GM23338 (cell line): ENCODE results near the gene ATL3. TPM values are rescaled to one million over a fixed set of nuclear protein-coding genes. Genes with fewer than 3 reads are reported as not detected.

Experiments used
- ATAC-seq: fragments of 200-7000 bp; cut with Tn5 transposase; 3 replicates; pipeline ENCODE4 v1.9.1; 2020
- DNase-seq: peaks from one replicate; pipeline ENCODE4 v3.0.0-alpha.2; 2015; ENCODE audit warnings: low spot score
- H2AFZ ChIP-seq: fragments of 200-600 bp; sonication (generic); 2 replicates; pipeline ENCODE4 v1.8.0; 2016; ENCODE audit warnings: antibody characterized with exemption, mild to moderate bottlenecking, moderate library complexity
- H3F3A ChIP-seq: fragments of 200-600 bp; sonication (generic); replicated peaks from 2 replicates; pipeline ENCODE4 v1.8.0; 2017; ENCODE audit warnings: antibody characterized with exemption, mixed run types, low read depth
- H3K27ac ChIP-seq: fragments of 200-600 bp; sonication (generic); 2 replicates; pipeline ENCODE4 v1.6.1; 2016; ENCODE audit warnings: low read depth
- H3K27me3 ChIP-seq: fragments of 200-600 bp; sonication (generic); 2 replicates; pipeline ENCODE4 v1.8.0; 2016; ENCODE audit warnings: mild to moderate bottlenecking, mixed run types, moderate library complexity; ENCODE audit not compliant: insufficient read depth
- H3K36me3 ChIP-seq: fragments of 200-600 bp; sonication (generic); 2 replicates; pipeline ENCODE4 v1.8.0; 2016; ENCODE audit warnings: mild to moderate bottlenecking; ENCODE audit not compliant: insufficient read depth
- H3K4me1 ChIP-seq: fragments of 200-600 bp; sonication (generic); 2 replicates; pipeline ENCODE4 v1.8.0; 2016; ENCODE audit warnings: mild to moderate bottlenecking, moderate library complexity; ENCODE audit not compliant: insufficient read depth
- H3K4me2 ChIP-seq: fragments of 200-600 bp; sonication (generic); 2 replicates; pipeline ENCODE4 v1.7.1; 2017; ENCODE audit warnings: mixed run types
- H3K4me3 ChIP-seq: fragments of 200-600 bp; sonication (generic); 2 replicates; pipeline ENCODE4 v1.6.1; 2016; ENCODE audit warnings: mixed run types
- H3K79me2 ChIP-seq: fragments of 200-600 bp; sonication (generic); replicated peaks from 2 replicates; pipeline ENCODE4 v1.8.0; 2017; ENCODE audit warnings: mild to moderate bottlenecking; ENCODE audit not compliant: insufficient read depth
- H3K9me2 ChIP-seq: fragments of 200-600 bp; sonication (generic); 2 replicates; pipeline ENCODE4 v1.8.0; 2017; ENCODE audit not compliant: insufficient read depth
- H4K20me1 ChIP-seq: fragments of 200-600 bp; sonication (generic); replicated peaks from 2 replicates; pipeline ENCODE4 v1.8.0; 2017; ENCODE audit warnings: mild to moderate bottlenecking; ENCODE audit not compliant: insufficient read depth
- H3K27ac Mint-ChIP-seq: 2 replicates; pipeline ENCODE4 v1.8.0; 2020; ENCODE audit warnings: inconsistent platforms, mild to moderate bottlenecking, moderate library complexity, mixed read lengths
- H3K27me3 Mint-ChIP-seq: 3 replicates; pipeline ENCODE4 v1.8.0; 2022; ENCODE audit warnings: low read depth, mild to moderate bottlenecking, moderate library complexity, mixed read lengths, inconsistent platforms; ENCODE audit not compliant: insufficient read depth, poor library complexity
- H3K36me3 Mint-ChIP-seq: 3 replicates; pipeline ENCODE4 v1.8.0; 2021; ENCODE audit warnings: low read depth, mild to moderate bottlenecking, inconsistent platforms, moderate library complexity, mixed read lengths
- H3K4me1 Mint-ChIP-seq: 3 replicates; pipeline ENCODE4 v1.8.0; 2020; ENCODE audit warnings: mild to moderate bottlenecking, inconsistent platforms, mixed read lengths
- H3K4me3 Mint-ChIP-seq: 3 replicates; pipeline ENCODE4 v1.8.0; 2021; ENCODE audit warnings: moderate library complexity, mild to moderate bottlenecking, inconsistent platforms, mixed read lengths
- H3K9me3 Mint-ChIP-seq: 3 replicates; pipeline ENCODE4 v1.8.0; 2020; ENCODE audit warnings: moderate library complexity, mild to moderate bottlenecking, inconsistent platforms, mixed read lengths
- ETS1 ChIP-seq: IDR thresholded peaks from 2 replicates; pipeline ENCODE4 v1.6.1; 2016; ENCODE audit warnings: antibody characterized with exemption
- EZH2phosphoT487 ChIP-seq: fragments of 200-600 bp; sonication (generic); IDR thresholded peaks from one replicate; pipeline ENCODE4 v1.8.1; 2018; ENCODE audit warnings: antibody characterized with exemption; ENCODE audit not compliant: unreplicated experiment
- JUNB ChIP-seq: IDR thresholded peaks from one replicate; pipeline ENCODE4 v1.6.1; 2016; ENCODE audit warnings: antibody characterized with exemption; ENCODE audit not compliant: unreplicated experiment
- STAT1 ChIP-seq: IDR thresholded peaks from one replicate; pipeline ENCODE4 v1.6.1; 2016; ENCODE audit warnings: antibody characterized with exemption; ENCODE audit not compliant: unreplicated experiment
- ZNF462 ChIP-seq: fragments of 250-450 bp; sonication (Bioruptor Pico); IDR thresholded peaks from 2 replicates; pipeline ENCODE4 v1.5.0; 2020; ENCODE audit warnings: mild to moderate bottlenecking, moderate library complexity
- polyA plus RNA-seq: library from polyadenylated mRNA; unstranded; fragments of >200 nt; fragmentation: Nextera tagmentation; extraction: Ambion mirVana; gene quantifications from 2 replicates; pipeline ENCODE4 v1.2.1, GENCODE V29; 2016
- total RNA-seq: library from RNA; depleted of rRNA; stranded (reverse); fragments of >200 nt; shearing (Covaris generic); gene quantifications from 2 replicates; pipeline ENCODE4 v1.2.3, GENCODE V29; 2014

Gene ATL3
- total and polyA plus RNA-seq, 2 experiments from 2014 or later, result 6.8 to 20.4 TPM

GRCh38 chr11:63598556-63598955 is 72.6 kb downstream of the ATL3 start:
- TF ChIP-seq EZH2phosphoT487 (no peak), ZNF462 (CRISPR knock-in tag) (no peak), ETS1 (no peak), STAT1 (no peak), JUNB (no peak)
- Mint-ChIP-seq H3K36me3 (peaks cover 47% of the 10 kb centered on the region), H3K4me1 (no peaks in the 10 kb centered on the region; the same call in 2 of the 3 replicates), H3K4me3 (no peak overlapping the region), H3K27me3 (peaks cover 2% of the 10 kb centered on the region), H3K27ac (no peak overlapping the region), H3K9me3 (peaks cover 18% of the 10 kb centered on the region)
- no peaks in the 10 kb centered on the region; the same call in 1 of the 2 replicates for H4K20me1 ChIP-seq
- no peaks in the 10 kb centered on the region for H3K9me2 ChIP-seq
- H3K27me3 ChIP-seq, result no peaks in the 10 kb centered on the region
- H3F3A ChIP-seq, result no peaks in the 10 kb centered on the region
- H3K36me3 ChIP-seq, result peaks cover 7% of the 10 kb centered on the region; the same call in 1 of the 2 replicates
- H2AFZ ChIP-seq, result no peak overlapping the region
- H3K4me2 ChIP-seq, result no peak overlapping the region
- DNase-seq (no peak), ATAC-seq (no peak)
- H3K4me3 ChIP-seq, result no peak overlapping the region
- no peak overlapping the region for H3K27ac ChIP-seq
- peaks cover 60% of the 10 kb centered on the region for H3K79me2 ChIP-seq
- peaks cover 6% of the 10 kb centered on the region for H3K4me1 ChIP-seq
